Amniotic stem cell (primary cell): ENCODE results near the gene SUN5.

ENCODE experiments used
- DNase-seq: peaks from one replicate; lab custom pipeline; 2025; lab: John Stamatoyannopoulos, UW

The SUN5 gene

DNA sequence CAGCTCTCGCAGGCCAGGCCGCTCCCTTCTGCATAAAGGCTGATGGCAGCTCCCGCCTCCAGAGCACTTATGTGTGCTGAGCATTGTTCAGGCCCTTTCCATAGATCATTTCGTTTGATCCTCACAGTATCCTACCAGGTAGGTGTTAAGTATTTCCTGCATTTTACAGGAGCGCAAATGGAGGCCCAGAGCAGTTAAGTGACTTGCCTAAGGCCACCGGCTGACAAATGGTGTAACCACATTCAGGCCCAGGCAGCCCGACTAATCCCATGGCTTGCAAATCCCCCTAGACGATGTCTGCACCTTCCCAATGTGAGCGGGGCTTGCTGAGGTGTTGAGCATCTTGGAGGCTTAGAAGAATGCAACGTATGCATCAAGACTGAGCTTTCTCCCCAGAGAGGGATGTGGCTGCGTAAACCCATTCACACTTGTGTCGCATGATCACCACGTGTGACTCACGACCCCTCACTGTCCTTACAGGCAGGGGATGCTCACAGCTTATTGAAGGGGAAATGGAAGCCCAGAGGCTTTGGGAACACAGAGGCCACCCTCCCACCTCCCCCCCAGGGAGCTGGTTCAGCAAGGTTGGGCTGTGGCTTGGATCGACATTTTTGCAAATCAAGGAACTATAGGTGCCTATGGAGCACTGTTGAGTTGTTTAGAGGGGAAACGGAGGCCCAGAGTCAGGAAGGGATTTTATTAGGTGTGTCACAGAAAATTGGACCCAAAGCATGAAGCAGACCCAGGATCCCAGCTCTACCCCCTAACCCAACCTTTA is 10.3 kb upstream of the SUN5 start:
- no peak for DNase-seq

GRCh38 chr20:33013701-33014326 is 9.6 kb upstream of the SUN5 start:
- DNase-seq: no peak

DNA sequence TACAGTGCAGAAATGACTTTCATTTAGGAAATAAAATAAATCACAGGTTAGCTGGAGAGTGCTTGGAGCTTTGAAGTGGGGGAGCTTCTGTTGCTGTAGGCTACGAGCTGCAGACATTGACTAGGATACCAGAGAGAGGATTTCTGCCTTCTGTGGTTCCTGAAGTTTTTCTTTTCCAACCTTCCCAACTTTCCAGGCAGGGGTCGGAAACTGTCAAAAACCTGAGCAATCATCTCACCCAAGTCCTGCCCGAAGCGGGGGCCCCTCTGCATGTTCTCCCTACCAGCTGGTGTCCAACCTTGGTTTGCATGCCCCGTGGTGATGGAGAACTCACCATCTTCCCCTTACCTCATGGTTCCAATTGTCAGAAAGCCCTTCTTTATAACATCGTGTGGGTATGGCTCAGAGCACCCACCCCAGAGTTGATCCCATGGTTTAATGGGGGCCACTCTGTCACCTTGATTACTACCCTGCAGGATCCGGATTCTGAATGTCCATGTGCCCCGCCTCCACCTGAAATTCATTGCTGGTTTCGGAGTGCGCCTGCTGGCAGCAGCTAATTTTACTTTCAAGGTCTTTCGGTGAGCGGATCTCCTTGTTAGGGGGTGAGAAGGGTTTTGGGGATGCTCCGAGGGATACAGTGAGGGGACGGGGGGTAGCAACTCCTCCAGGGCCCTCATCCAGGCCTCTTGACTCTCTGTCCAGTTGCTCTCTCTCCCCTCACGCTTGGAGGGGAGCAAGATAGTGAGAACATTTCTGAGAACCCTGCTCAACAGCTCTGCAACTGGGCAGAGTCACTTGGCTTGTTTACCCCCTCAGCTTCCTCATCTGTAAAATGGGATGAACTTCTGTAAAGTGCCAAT is 8.3 kb upstream of the SUN5 start:
- DNase-seq: no peak

GRCh38 chr20:33010674-33011449 is 6.6 kb upstream of the SUN5 start:
- DNase-seq: no peak

DNA sequence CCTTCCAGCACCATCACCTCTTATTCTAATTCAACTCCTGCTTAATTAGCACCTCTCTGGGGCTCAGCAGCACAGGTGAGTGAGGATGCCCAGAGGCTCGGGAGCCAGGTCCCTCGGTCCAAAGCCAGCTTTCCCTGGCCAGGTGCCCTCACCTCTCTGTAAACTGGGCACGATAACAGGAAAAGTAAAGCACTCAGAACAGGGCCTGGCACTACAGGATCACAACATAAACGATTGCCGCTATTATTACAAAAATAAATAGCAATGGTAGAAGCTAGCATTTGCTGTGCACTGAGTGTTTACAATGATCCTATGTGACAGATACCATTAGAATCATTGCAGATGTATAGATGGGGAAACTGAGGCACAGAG is 5.9 kb upstream of the SUN5 start:
- no peak for DNase-seq

- no peak for DNase-seq
Measured at GRCh38 chr20:33009214-33010132, 5.2 kb upstream of the SUN5 start.

- no peak for DNase-seq
Measured at GRCh38 chr20:33008336-33009213, 4.3 kb upstream of the SUN5 start.

- no peak for DNase-seq
Measured at GRCh38 chr20:33007376-33008335, 3.4 kb upstream of the SUN5 start, which contains the start of gene BPIFB2. Gene BPIFB2 (plus strand): TSS chr20:33007704. CDS start chr20:33008575, 871 bp downstream.

DNA sequence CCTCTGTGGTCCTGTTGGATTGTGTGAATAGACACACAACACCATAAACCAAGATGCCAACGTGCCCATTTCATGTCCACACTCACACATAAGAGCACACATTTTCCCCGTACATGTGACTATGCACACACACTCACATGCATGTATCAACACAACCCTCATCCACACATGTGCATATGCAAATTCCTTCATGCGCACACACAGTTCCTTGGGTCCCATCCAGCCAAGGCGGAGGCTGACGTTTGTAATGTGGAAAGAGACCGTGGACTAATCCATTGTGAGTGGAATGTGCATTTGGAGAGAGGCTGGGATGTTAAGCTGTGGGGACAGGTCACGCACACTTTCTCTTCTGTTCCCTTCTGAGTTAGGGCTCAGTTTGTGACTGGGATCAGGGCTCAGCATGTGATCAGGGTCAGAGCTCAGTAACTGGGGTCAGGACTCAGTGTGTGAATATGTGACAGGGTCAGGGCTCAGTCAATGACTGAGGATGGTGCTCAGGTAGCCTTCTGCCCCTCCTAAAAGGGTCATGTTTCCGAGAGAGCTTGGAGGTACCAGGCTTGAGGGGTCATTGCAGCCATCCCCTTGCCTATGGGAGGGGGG is 2.6 kb upstream of the SUN5 start:
- DNase-seq: no peak

- no peak for DNase-seq
Measured at GRCh38 chr20:33005908-33006775, 1.9 kb upstream of the SUN5 start.

DNA sequence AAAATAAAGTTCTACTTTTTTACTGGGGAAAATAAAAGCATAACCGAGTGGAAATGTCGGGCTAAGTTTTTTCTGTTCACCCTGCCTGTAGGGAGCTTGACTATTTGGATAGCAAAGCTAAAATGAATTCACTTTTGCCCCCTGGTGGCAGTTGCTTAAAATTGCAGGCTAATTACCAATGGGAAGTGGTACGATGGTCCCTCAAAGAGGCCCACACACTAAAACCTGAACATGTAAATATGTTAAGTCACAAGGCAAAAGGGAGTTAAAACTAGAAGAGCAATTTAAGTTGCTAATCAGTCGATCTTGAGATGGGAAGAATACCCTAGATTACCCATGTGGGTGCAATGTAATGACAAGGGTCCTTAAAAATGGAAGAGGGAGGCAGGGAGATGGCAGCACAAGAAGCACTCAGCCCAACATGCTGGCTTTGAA is 916 bp upstream of the SUN5 start:
- DNase-seq: no peak

GRCh38 chr20:33002087-33002808 is 2.0 kb downstream of the SUN5 start:
- DNase-seq: no peak

GRCh38 chr20:33000802-33001466 is 3.3 kb downstream of the SUN5 start:
- no peak for DNase-seq

DNA sequence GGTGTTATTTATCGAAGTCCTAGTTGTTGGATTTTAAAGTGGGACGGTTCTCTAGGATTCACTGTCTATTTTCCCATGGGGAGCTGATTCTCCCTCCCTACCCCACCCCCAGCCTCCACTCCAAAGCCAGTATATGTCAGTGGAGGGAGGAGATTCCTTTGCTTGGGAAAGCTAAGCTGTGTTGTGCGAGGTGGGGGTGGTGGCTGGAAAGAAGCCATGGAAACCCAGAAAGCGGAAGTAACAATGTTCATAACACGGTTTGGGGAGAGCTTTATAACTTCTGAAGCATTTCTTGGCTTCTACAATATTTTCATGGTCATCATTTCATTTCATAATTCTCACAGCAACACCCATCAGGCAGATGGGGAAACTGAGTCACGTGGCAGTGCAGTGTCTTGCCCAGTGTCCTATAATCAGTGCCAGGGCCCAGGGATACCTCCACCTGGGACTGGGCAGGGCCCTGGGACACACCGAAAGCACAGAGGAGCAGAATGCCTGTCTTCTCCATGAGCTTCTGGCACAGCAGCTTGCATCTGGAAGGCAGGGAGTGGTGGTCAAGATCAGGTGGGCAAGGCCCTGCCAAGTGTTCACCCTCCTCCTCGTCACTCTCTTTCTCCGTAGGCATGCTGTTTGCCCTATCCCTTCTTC is 4.5 kb downstream of the SUN5 start:
- no peak for DNase-seq

- DNase-seq: no peak
Measured at GRCh38 chr20:32997431-32997830, 6.8 kb downstream of the SUN5 start.
